Mesenteric fat pad (tissue), 1 donor: Measurements from ENCODE around the gene TTC33. TPM values are rescaled to one million over a fixed set of nuclear protein-coding genes. Genes with fewer than 3 reads are reported as not detected.

Experiments used
- DNase-seq: peaks from one replicate; pipeline ENCODE4 v3.0.0-alpha.2; 2020; ENCODE audit warnings: low spot score
- total RNA-seq: library from RNA; stranded (reverse); fragmentation: NEBNext Ultra II Directional; extraction: Animal tissue kit (Norgen Biotek cat#: 25700); gene quantifications from one replicate; pipeline ENCODE4 v1.2.1, GENCODE V29; 2021
- donor health status: DM: yes; HTN: yes; CAD: no.

TTC33 gene
- total RNA-seq, 1 donor from 2014 or later: 7.9 TPM

DNA sequence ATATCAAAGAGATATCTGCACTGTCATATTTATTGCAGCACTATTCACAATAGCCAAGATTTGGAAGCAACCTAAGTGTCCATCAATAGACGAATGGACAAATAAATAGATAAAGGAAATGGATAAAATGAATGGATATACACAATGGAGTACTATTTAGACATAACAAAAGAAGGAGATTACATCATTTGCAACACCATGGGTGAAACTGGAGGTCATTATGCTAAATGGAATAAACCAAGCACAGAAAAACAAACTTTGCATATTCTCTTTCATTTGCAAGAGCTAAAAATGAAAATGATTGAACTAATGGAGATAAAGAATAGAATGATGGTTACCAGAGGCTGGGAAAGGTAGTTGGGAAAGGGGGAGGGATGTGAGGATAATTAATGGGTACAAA is 231.1 kb downstream of the TTC33 start:
- DNase-seq: no peak

- DNase-seq: no peak
These were observed 233.8 kb downstream of the TTC33 start for GRCh38 chr5:40521925-40522324.

GRCh38 chr5:40521108-40521785 is 234.5 kb downstream of the TTC33 start:
- no peak for DNase-seq

- DNase-seq: no peak
These were observed 237.3 kb downstream of the TTC33 start for GRCh38 chr5:40518485-40518917.

DNA sequence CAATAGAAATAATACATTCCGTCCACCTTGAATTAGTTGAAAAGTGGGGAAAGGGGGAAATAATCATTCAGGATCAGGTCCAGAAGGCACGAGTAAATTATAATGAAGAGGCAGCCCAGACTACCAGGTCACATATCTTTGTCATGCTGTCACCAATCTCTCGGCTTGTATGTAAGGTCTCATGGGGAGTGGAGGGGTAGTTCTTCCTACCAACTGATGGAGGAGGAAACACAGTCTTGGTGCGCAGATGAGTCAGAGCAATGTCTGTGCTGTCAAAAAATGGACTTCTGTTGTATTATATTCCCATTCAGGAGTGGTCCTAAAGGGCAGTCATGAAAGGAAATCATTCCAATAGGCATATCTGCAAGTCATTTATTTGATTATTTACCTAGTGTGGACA is 240.3 kb downstream of the TTC33 start:
- no peak for DNase-seq

DNA sequence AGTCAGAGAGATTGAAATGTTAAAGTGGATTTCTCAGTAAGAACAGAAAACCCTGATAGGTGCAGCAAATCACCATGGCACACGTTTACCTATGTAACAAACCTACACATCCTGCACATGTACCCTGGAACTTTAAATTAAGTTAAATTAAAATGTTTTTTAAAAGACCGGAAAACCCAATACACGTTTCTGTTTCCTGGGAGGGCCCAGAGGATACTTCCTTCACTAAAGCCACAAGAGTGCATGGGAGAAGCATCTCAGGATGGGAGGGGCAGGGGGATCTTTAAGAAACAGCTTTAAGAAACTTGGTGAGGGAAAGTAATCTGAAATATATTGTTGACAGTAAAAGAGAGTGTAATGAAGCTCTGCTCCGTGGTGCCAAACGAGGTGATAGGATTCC is 240.8 kb downstream of the TTC33 start:
- no peak for DNase-seq

DNA sequence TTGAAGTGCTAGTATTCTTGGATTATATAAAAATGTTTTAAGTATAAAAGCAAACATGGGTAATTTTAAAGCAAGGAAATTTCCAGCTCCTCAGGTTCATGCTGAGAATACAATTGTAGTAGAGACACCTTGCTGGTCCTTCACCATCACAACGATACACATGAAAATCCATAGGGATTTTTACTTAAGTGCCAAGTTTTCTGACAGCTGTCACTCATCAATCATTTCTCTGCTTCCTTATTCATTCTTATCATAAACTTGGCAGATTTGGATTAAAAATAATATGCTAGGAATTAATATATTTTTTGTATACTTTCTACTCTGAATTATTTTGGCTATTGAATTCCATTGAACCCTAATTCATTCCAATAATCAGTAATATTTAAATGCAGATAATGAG is 244.0 kb downstream of the TTC33 start:
- DNase-seq: no peak

GRCh38 chr5:40507095-40507494 is 248.7 kb downstream of the TTC33 start:
- no peak for DNase-seq

GRCh38 chr5:40505031-40505430 is 250.7 kb downstream of the TTC33 start:
- no peak for DNase-seq

DNA sequence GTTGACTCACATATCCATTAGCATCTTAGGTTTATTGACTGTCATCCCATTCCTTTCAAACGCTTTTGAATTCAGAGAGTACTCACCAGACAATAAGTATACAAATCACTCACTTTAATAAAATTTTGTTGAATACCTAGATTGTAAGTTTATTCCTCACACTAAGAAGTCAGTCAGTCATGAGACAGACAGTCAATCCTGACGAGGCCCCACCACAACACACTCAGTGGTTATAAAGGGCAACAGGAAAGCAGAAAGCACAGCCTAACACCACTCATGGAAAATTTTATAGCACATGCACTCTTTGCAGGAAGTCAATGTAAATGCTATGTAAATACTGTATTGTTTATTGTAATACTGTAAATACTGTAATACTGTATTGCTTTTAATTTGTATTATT is 252.3 kb downstream of the TTC33 start:
- DNase-seq: no peak

- DNase-seq: no peak
These were observed 253.0 kb downstream of the TTC33 start for GRCh38 chr5:40502736-40503135.

DNA sequence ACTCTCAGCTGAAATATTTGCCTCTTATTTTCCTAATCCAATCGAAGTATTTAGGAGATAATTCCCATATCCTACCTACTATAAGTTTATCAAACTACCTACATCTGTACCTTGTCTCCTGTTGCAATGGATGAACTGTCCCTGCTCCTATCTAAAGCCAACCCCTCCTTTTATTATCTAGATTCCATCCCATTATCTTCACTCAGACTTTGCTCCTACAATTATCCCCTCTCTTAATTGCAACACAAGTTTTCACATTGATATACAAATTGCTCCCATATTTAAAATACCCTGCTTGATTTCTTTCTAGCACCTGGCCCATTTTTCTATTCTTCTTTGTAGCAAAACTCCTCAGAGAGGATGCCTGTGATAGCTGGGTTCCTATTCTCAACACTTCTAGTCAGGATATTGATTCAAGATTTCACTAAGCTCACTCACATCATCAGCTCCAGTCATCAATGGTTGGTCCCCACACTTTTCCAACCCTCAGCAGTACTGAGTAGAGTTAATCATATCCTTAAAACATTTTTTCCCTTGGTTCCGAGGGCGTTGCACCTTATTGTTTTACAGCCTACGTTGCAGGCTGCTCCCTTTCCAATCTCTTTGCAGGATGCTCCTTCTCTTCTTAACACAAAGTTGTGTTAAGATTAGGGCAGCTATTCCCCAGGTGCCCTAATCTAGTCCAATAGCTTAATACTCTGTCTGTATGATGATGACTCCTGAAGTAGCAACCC is 253.9 kb downstream of the TTC33 start:
- no peak for DNase-seq

GRCh38 chr5:40499518-40500273 is 256.1 kb downstream of the TTC33 start:
- DNase-seq: no peak

GRCh38 chr5:40499007-40499406 is 256.8 kb downstream of the TTC33 start:
- no peak for DNase-seq

DNA sequence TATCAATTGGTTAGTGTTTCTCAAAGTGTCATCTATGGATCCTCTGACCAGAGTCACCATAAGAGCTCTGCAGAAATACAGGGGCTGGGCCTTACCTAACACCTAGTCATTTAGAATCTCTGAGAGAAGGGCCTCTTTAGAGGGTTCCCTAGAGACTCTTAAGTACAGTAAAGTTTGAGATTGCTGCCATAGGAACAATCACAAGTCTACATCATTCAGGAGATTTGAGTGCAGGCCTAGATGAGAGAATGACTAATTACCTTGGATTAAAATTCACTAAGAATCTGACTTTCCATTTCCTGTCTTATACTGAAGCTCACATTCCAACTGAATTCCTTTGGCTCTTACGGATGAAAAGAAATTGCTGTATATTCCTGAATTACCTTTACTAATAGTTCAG is 258.2 kb downstream of the TTC33 start:
- DNase-seq: no peak

GRCh38 chr5:40495237-40495635 is 260.5 kb downstream of the TTC33 start:
- no peak for DNase-seq

GRCh38 chr5:40494631-40495236 is 261.0 kb downstream of the TTC33 start:
- no peak for DNase-seq

DNA sequence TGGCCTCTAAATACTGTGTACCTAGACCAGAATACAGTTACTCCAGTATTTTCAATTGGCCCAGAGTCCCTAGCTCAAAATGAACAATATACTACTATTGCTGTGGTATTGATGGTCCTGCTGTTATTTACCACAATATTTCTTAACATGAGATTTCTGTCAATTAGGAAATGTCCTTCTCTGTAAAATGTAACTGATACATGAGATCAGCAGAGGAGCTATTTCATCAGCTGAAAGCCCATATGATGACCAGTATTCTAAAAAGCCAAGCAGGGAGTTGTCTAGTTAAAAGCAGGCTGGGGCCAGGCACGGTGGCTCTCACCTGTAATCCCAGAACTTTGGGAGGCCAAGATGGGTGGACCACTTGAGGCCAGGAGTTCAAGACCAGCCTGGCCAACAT is 263.7 kb downstream of the TTC33 start:
- DNase-seq: no peak

- no peak for DNase-seq
These were observed 264.1 kb downstream of the TTC33 start for GRCh38 chr5:40491644-40492043.

GRCh38 chr5:40490464-40491111 is 265.2 kb downstream of the TTC33 start:
- no peak for DNase-seq

DNA sequence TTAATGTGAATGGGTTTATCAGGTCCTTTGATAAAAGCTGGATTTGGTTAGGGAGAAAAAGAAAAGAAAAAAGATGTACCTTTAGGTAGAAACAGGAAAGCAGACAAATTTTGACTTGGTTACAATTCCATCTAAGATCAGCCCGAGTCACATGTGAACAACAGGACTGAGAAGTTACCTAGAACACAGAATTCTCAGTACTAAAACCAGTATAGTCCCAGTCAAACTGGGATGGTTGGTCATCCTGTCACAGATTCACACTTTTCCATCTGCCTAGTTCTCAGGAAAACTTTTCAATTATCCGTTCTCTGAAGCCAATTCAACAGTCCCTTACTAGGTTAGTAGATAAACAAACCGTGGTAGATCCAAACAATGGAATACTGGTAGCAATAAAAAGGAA is 266.3 kb downstream of the TTC33 start:
- DNase-seq: no peak
